Epithelial cell of esophagus (primary cell): ENCODE data around the gene NEK4.

Experiments
- DNase-seq: peaks from one replicate; pipeline ENCODE4 v3.0.0; 2010; ENCODE audit warnings: low read depth
- H3K4me3 ChIP-seq: 2 replicates; pipeline ENCODE4 v1.5.1; 2011; ENCODE audit warnings: mild to moderate bottlenecking, low read length, control low read depth
- TF ChIP-seq, protein P1 (sequence below): IDR thresholded peaks from 2 replicates; pipeline ENCODE4 v1.5.1; 2011; ENCODE audit warnings: low read depth, mild to moderate bottlenecking, low read length, control low read depth, inconsistent platforms; ENCODE audit not compliant: insufficient read depth; ENCODE audit errors: missing control alignments

Gene NEK4

DNA sequence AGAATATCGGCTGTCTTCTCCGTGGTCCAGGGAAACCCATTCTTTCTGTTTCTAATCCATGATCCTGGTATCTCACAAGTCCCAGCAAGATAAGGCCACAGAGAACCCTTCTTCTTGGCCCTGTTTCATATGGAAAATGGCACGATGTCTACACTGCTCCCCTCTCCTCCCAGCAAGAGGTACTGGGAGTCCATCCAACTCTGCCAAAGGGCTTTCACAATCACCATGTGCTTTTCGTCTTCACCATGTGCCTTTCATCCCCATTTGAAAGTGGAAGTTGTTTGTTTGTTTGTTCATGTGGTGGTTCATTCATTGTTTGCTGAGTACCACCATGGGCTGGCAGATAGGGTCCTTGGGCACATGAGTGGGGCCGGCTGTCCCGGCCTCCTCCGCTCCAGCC, 29.3 kb upstream of the NEK4 start:
- no peak for DNase-seq
- no peak overlapping the region for H3K4me3 ChIP-seq
- TF ChIP-seq, protein P1, sequence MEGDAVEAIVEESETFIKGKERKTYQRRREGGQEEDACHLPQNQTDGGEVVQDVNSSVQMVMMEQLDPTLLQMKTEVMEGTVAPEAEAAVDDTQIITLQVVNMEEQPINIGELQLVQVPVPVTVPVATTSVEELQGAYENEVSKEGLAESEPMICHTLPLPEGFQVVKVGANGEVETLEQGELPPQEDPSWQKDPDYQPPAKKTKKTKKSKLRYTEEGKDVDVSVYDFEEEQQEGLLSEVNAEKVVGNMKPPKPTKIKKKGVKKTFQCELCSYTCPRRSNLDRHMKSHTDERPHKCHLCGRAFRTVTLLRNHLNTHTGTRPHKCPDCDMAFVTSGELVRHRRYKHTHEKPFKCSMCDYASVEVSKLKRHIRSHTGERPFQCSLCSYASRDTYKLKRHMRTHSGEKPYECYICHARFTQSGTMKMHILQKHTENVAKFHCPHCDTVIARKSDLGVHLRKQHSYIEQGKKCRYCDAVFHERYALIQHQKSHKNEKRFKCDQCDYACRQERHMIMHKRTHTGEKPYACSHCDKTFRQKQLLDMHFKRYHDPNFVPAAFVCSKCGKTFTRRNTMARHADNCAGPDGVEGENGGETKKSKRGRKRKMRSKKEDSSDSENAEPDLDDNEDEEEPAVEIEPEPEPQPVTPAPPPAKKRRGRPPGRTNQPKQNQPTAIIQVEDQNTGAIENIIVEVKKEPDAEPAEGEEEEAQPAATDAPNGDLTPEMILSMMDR: no peak

DNA sequence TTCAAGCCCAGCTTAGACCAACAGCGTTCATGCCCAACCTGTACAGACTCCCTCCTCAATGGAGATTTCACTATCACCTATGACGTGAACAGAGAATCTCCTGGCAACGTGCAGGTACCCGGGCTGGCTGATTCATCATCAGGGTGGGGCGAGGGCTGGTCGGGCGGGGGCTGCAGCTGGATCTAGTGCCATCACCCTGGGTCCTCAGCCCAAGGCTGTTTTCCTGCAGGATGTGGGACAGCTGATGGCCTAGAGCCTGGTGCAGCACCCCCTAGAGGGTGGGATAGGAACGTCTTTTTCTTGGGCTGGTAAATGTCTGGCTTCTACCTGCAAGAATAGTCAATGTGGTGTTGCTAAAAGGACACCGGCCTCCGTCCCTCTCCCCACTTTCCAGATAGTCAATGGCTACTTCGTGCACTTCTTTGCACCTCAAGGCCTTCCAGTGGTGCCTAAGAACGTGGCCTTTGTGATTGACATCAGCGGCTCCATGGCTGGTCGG, 28.3 kb upstream of the NEK4 start:
- TF ChIP-seq, protein P1: peak; percentile 57
- DNase-seq: peak; percentile 79

DNA sequence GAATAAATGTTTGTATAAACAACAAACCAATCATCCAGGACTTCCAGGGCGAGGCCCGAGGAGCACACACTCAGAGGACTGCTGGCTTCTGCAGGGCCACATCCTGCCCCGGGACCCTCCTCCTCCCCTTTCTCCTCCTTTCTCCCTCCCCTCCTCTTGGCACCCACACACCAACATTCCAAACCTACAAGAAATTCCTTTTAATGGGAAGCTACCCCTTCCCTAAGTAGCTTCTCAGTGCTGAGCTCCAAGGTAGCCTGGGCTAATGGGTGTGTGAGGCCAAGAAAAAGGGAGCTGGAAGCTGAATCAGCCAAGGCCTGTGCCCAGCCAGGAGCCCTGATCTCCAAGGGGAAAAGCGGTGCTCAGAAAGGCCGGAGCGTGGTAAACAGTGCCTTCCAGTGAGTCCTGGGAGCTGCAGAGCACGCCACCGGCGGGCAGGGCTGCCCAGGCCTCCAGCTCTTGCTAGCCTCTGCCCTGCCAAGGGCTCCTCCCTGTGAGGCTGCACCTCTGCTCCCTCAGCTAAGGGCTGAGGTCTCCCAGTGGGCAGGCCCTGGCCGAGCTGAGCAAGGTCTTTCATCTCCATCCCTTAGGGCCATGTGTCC, 27.7 kb upstream of the NEK4 start:
- TF ChIP-seq, protein P1: no peak
- H3K4me3 ChIP-seq: no peak overlapping the region
- DNase-seq: no peak

More for the DNA sequence above, 28.3 kb upstream of the NEK4 start:
- no peak overlapping the region for H3K4me3 ChIP-seq

DNA sequence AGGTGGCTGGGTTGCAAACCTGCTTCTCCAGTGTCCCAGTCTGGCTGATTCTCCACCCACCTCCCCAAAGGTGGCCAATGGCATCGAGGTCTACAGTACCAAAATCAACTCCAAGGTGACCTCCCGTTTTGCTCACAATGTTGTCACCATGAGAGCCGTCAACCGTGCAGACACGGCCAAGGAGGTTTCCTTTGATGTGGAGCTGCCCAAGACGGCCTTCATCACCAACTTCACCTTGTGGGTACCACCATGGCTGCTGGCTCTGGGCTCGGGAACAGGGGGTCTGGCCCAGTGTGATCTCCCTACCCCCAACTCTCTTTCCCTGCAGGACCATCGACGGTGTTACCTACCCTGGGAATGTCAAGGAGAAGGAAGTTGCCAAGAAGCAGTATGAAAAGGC, 25.7 kb upstream of the NEK4 start:
- H3K4me3 ChIP-seq: no peak overlapping the region
- no peak for DNase-seq
- TF ChIP-seq, protein P1: no peak

GRCh38 chr3:52795298-52795900, 24.7 kb upstream of the NEK4 start:
- DNase-seq: no peak
- H3K4me3 ChIP-seq: no peak overlapping the region
- TF ChIP-seq, protein P1: no peak

DNA sequence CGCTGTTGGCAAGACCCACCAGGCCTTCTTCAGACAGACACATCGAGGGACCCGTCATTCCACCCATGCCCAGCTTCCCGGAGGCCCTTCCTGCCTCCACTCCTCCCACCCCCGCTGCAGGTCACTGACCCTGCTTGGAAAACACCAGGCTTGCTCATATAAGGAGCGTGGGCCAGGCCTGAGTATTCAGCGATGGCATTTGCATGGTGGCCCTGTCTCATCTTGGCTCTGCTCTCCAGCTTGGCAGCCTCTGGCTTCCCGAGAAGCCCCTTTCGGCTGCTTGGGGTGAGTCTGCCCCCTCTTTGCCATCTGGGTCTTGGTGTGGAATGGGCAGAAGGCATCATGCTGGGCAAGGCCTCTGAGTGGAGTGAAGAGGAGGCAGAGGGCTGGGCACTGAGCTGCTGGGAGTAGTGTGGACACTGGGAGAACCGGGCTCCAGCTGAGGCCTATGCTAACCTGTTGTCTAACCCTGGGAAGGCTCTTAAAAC, 23.9 kb upstream of the NEK4 start, which contains the start of gene ITIH3:
ITIH3 (plus strand) TSS at position 185 of the 488 bp plus-strand sequence; CDS start at position 193, 8 bp downstream.
- TF ChIP-seq, protein P1: no peak
- no peak within 1 kb of the TSS for H3K4me3 ChIP-seq
- DNase-seq: no peak
